Measurements from ENCODE around the gene FANCG. TPM values are rescaled to one million over a fixed set of nuclear protein-coding genes. Genes with fewer than 3 reads are reported as not detected.
A peak's percentile ranks its signal among the peaks of the same experiment; 100 is the strongest.

FANCG gene
- total RNA-seq, 1 donor from 2014 or later, result 68.7 TPM

DNA sequence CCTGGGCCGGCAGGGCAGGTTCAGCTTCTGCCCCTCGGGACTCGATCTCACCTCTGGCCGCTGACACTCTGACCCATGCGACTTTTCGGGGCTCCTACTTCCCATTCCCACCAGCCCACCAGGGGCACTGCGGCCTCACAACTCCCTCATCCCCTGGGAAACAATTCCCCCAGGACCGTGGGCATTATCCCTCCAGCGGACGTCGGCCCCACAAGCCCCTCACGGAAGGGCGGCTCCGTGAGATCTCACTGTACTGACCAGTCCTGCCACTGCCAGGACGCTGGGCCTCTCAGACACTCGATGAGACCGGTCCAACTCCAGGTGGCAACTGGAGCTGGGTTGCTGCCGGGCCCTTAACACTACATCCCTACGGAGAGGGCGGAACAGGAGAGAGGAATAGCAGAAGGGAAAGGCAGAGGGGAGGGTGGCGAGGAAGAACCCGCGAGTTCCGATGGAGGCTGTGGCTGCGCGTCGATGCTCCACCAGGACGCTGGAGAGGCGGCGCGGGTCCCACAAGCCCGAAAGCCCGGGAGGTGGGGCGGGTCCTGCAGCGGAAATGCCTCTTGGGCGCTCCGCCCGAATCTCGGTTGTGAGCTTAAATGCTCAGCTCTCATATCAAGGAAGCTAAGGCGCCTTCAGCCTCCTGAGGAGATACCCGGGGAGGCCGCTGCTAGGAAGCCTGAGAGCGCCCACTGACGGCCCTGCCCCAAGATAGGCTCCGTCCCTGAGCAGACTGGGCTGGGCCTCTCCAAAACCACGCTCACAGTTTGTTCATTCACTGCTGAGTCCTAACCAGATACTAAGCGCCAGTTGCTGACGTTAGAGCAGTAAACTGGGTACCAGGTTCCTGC, 43.7 kb downstream of the FANCG start:
- H3K27me3 Mint-ChIP-seq, result no peaks in the 10 kb centered on the region
- no peak for DNase-seq (ENCODE audit: low spot score, unreplicated experiment)
- no peaks in the 10 kb centered on the region for H3K4me1 Mint-ChIP-seq (ENCODE audit: low read depth)
- no peak overlapping the region for H3K27ac Mint-ChIP-seq
- H3K4me3 Mint-ChIP-seq (ENCODE audit: low read depth), result peak overlapping the region; percentile 42
- H3K36me3 Mint-ChIP-seq (ENCODE audit: insufficient read depth), result peaks cover 17% of the 10 kb centered on the region
- no peaks in the 10 kb centered on the region for H3K9me3 Mint-ChIP-seq (ENCODE audit: low read depth)
- TF ChIP-seq, protein P1, sequence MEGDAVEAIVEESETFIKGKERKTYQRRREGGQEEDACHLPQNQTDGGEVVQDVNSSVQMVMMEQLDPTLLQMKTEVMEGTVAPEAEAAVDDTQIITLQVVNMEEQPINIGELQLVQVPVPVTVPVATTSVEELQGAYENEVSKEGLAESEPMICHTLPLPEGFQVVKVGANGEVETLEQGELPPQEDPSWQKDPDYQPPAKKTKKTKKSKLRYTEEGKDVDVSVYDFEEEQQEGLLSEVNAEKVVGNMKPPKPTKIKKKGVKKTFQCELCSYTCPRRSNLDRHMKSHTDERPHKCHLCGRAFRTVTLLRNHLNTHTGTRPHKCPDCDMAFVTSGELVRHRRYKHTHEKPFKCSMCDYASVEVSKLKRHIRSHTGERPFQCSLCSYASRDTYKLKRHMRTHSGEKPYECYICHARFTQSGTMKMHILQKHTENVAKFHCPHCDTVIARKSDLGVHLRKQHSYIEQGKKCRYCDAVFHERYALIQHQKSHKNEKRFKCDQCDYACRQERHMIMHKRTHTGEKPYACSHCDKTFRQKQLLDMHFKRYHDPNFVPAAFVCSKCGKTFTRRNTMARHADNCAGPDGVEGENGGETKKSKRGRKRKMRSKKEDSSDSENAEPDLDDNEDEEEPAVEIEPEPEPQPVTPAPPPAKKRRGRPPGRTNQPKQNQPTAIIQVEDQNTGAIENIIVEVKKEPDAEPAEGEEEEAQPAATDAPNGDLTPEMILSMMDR (IDR thresholded peaks at IDR 0.05; ENCODE audit: unreplicated experiment), result no peak

DNA sequence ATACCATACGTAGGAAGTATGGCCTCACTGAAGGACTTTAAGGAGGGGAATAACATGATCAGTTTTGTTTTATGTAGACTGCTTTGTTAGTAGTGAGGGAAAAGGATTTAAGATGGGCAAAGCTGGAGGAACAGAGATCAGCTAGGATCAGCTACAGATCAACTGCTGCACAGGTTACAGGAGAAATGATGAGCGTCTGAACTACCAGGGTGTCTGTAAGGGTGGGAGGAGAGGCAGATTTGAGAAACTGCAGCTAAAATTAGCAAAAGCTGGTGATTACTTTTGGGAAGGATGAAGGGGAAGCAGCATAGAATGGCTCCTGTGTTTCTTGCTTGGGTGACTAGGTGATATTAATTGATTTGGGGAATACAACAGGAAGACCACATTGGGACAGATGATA, 46.6 kb downstream of the FANCG start:
- H3K27ac Mint-ChIP-seq, result no peak overlapping the region
- TF ChIP-seq, protein P1 (IDR thresholded peaks at IDR 0.05; ENCODE audit: unreplicated experiment), result no peak
- peaks cover 19% of the 10 kb centered on the region for H3K36me3 Mint-ChIP-seq (ENCODE audit: insufficient read depth)
- peaks cover 3% of the 10 kb centered on the region for H3K9me3 Mint-ChIP-seq (ENCODE audit: low read depth)
- DNase-seq (ENCODE audit: low spot score, unreplicated experiment), result no peak
- H3K27me3 Mint-ChIP-seq, result no peaks in the 10 kb centered on the region
- H3K4me3 Mint-ChIP-seq (ENCODE audit: low read depth), result no peak overlapping the region
- H3K4me1 Mint-ChIP-seq (ENCODE audit: low read depth), result peaks cover 2% of the 10 kb centered on the region

DNA sequence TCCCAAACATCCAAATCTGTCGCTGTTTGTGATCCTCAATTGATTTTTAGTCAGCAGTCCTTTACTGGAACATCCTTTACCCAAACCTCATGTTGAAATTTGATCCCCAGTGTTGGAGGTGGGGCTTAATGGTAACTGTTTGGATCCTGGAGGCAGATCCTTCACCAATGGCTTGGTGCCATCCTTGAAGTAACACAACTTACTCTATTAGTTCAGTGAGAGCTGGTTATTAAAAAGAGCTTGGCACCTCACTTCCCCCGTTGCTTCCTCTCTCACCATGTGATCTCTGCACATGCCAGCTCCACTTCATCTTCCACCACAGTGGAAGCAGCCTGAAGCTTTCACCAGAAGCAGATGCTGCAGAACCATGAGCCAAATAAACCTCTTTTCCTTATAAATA, 49.9 kb downstream of the FANCG start:
- H3K4me1 Mint-ChIP-seq (ENCODE audit: low read depth), result peaks cover 24% of the 10 kb centered on the region
- peaks cover 3% of the 10 kb centered on the region for H3K9me3 Mint-ChIP-seq (ENCODE audit: low read depth)
- no peaks in the 10 kb centered on the region for H3K27me3 Mint-ChIP-seq
- no peak overlapping the region for H3K4me3 Mint-ChIP-seq (ENCODE audit: low read depth)
- no peak overlapping the region for H3K27ac Mint-ChIP-seq
- no peak for DNase-seq (ENCODE audit: low spot score, unreplicated experiment)
- TF ChIP-seq, protein P1 (IDR thresholded peaks at IDR 0.05; ENCODE audit: unreplicated experiment), result no peak
- peaks cover 14% of the 10 kb centered on the region for H3K36me3 Mint-ChIP-seq (ENCODE audit: insufficient read depth)

DNA sequence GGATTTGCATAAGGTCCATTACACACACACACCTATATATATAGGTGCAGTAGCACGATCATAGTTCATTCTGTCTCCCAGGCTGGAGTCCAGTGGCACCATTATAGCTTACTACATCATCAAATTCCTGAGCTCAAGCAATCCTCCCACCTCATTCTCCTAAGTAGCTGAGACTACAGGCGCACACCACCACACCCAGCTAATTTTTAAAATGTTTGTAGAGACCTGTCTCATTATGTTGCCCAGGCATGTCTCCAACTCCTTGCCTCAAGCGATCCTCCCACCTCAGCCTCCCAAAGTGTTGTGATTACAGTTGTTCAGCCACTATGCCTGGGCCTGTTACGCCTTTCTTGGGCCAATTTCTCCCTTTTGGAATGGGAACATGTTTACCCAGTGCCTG, 50.5 kb downstream of the FANCG start:
- Mint-ChIP-seq H3K9me3 (ENCODE audit: low read depth) (peaks cover 3% of the 10 kb centered on the region), H3K27me3 (no peaks in the 10 kb centered on the region)

DNA sequence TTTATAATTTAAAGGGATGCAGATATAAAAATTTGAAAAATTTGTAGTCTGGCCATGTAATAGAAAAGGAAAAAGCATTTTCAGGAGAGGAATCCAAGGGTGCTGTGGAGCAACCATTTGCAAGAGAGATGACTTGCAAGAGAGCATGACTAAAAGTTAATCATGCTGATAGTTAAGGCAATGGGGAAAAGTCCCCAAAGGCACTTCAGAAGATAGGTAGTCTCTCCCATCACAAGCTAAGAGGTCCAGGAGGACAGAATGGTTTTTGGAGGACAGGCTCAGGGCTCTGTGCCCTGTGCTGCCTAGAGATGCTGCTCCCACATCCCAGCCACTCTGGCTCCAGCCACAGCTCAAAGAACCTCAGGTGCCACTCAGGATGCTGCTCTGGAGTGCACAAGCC, 51.4 kb downstream of the FANCG start:
- H3K36me3 Mint-ChIP-seq (ENCODE audit: insufficient read depth), result peaks cover 25% of the 10 kb centered on the region
- H3K27me3 Mint-ChIP-seq, result no peaks in the 10 kb centered on the region

More for the DNA sequence above, 50.5 kb downstream of the FANCG start:
- Mint-ChIP-seq H3K4me1 (ENCODE audit: low read depth) (peaks cover 25% of the 10 kb centered on the region), H3K27ac (no peak overlapping the region), H3K4me3 (ENCODE audit: low read depth) (no peak overlapping the region), H3K36me3 (ENCODE audit: insufficient read depth) (peaks cover 17% of the 10 kb centered on the region)
- DNase-seq (ENCODE audit: low spot score, unreplicated experiment), result no peak
- TF ChIP-seq, protein P1 (IDR thresholded peaks at IDR 0.05; ENCODE audit: unreplicated experiment), result no peak

More for the DNA sequence above, 51.4 kb downstream of the FANCG start:
- DNase-seq (ENCODE audit: low spot score, unreplicated experiment), result no peak
- H3K27ac Mint-ChIP-seq, result no peak overlapping the region
- peaks cover 3% of the 10 kb centered on the region for H3K9me3 Mint-ChIP-seq (ENCODE audit: low read depth)
- no peak overlapping the region for H3K4me3 Mint-ChIP-seq (ENCODE audit: low read depth)
- TF ChIP-seq, protein P1 (IDR thresholded peaks at IDR 0.05; ENCODE audit: unreplicated experiment), result no peak
- peaks cover 25% of the 10 kb centered on the region for H3K4me1 Mint-ChIP-seq (ENCODE audit: low read depth)

Measured in progenitor cell of endocrine pancreas (in vitro differentiated cells).